Activated T-cell treated with anti-CD3 and anti-CD28 coated beads, Interleukin-2, amount 50 U/mL, for 48 hours (primary cell): ENCODE results near the gene JMJD7.

Experiments
- DNase-seq, 2 experiments: peaks; one replicate each; pipeline ENCODE4 v3.0.0-alpha.2; 2020

The JMJD7 gene

DNA sequence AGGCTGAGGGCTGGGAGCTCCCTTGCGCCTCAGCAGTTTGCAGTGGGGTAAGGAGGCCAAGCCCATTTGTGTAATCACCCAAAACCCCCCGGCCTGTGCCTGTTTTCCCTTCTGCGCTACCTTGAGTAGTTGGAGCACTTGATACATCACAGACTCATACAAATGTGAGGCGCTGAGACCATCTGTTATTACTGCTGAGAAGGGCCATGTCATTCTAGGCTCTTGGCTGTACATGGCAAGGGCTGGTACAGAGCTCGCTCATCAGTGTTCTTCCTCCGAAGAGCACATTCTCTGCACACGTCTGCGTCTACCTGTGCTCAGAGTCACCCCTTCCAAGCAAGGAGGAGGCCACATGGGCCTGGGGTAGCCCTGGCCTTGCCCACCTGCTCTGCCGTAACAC lies 20.1 kb downstream of the JMJD7 start:
- DNase-seq = no peak

DNA sequence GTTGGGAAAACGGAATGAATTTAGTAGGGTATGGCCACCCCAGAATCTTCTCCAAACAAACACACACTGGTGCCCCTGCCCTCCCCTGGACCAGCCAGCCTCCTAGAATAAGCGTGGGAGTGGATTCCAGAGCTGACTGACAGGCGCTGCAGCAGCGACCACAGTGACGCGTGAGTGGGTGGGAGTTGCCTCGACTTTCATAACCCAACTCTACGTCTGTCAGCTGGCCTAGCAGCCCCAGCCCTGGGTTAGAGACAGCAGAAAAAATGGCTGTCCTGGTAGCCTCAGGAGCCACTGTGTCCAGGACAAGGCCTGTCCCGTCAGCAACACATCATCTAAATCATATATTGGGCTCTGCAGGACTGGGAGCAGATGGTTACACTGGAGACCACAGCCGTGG lies 20.7 kb downstream of the JMJD7 start:
- DNase-seq = peak; percentile 70 to 79

DNA sequence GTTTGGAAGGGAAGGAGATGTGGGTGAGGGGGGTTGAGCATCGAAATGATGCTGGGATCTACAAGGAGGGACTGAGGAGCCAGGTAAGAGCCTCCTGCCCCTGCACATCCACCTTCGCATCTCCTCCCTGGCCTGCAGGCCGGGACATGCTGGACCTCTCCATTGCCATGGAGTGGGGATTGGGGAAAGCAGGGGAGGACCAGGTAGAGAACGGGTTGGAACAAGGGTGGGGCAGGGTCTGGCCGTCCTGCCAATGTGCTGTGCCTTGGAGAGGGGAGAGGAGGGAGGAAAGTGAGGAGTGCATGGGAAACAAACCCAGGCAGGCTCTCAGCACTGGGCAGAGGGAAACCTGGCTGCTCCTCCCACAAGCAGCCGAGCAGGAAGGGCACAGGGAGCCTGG lies 21.3 kb downstream of the JMJD7 start:
- no peak for DNase-seq

DNA sequence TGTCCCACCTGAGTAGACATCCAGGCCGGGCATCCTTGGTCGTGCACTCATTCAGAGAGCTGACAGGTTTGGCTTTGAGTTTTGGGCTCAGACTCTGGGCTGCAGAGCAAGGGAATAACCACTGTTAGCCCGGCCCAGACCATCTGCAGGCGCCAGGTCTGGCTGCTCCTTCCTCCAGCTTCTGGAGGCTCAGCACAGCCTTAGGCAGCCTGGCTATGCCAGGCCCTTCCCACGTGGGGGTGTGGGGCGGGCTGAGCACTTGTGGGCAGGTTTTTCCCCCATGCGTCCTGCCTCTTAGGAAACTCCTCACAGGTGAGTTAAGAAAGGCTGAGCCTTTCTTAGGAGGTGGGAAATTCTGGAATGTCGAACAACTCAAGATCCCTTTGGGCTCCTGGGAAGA lies 22.0 kb downstream of the JMJD7 start:
- DNase-seq = no peak

DNA sequence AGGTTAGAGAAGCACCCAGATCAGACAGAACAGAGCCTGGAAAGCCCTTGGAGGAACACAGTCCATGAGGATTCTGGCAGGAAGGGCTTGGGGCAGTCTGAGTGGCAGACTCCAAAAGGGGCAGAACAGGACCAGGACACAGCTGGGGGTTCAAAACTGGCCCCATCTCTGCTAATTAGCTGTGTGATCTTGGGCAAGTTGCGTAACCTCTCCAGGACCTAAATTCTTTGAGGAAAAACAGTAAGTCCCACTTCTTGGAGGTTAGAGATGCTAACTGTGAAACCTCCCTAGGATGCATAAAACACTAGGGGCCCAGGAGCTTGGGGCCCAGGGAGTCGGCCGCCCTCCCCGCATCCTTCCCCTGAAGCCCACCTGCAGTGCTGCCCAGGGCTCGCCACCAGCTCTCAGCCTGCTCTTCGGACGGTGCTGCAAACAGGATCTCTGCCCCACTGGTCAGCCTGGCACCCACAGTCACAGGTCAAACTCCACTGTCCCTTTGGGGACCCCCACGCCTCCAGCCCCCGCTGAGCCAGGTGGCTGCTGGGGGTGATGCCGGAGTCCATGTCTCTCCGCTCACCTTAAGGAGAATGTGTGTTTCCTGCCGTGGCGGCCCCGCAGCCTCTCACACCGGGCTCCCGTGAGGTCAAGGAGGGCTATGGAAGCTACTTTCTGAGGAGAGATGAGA lies 22.7 kb downstream of the JMJD7 start:
- DNase-seq = no peak

DNA sequence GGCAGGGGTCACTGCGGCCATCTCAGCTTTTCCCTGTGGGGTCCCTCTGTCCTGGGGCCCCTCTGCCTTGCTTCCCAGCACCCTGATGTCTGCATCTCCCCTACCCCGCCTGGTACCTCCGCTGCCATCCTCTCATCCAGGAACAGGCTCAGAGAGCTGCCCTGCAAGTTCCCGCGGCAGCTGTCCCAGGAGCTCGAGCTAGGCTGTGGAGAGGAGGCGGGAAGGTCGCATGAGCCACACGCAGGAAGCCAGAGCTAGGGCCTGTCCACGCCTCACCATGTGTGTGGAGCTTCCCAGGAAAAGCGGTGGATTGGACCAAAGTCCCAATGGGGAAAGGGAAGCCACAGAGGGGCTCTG lies 23.3 kb downstream of the JMJD7 start:
- DNase-seq = no peak

DNA sequence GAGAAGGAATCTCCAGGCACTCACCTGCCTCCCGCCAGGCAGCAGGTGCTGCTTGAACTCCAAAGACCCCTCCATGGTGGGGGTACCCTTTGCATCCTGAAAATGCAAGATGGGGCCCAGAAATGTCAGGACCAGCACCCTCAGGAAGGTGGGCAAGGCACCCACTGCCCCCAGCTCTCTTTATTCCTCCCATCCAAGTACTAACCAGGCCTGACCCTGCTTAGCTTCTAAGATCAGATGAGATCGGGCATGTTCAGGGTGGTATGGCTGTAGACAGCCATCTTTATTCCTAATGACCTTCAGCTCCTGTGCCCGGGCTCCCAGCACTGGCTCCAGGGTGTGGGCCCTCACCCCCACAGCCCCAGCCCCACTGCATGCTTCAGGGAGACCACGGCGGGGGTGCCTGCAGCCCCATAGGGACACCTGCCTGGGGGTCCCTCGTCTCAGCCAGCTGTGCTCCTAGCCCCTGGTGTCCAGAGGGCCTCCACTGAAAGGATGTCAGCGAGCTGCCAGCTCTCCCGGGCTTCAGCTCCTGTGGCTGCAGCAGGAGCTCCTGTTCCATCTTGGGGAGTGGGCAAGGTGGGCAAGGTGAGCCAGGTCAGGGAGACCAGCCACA lies 24.0 kb downstream of the JMJD7 start:
- no peak for DNase-seq

DNA sequence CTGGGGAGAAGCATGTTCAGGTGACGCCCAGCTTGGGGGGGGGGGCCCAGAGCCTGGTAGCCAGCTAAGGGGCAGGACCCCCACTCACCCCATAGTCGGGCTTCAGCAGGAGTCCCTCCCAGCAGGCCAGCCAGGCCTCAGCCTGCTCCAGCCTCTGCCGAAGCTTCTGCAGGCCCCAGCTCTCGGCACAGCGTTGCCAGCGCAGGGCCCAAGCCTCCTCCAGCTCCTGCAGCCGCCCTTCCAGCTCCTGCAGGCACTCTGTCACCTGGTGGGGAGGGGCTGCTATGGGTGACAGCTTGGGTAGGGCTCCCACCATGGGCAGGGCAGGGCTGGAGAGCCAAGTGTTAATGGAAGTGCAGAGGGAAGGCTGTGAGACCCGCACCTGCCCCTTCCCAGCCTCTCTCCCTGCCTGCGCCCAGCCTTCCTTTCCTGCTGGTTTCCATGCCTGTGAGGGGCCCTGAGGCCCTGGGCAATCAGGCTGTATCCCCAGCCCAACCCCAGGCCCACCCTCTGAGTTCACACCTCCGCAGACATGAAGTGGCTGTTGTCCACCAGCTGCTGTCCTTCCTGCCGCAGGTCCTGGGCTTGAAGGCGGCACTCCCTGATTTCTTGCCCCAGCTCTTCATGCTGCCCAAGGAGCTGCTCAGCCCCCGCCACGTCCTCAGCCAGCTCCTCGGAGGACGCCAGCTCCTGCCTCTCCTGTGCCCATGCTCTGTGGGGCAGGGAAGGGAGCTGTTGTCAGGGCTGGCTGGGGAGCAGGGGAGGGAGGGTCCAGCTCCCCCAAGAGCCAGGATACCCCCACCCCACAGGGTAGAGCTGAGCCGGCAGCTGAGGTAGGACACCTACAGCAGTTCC lies 25.1 kb downstream of the JMJD7 start:
- no peak for DNase-seq

DNA sequence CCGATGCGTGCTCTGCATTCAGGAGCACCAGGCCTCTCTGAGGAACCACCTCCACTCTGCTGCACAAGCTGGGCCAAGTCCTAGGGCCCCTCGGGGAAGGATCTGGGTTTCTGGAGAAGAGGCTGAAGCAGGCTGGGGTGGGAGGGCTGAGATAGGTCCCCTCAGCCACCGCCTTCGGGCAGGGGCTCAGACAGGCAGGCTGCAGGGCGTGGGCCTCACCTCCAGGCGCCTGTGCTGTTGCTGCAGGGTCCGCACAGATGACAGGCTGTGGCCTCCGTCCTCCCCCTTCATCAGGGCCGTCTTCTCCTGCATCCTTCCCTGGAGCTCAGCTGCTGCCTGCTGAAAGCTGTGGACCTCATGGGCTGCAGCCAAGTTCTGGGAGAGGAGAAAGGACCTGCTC lies 25.9 kb downstream of the JMJD7 start:
- no peak for DNase-seq

DNA sequence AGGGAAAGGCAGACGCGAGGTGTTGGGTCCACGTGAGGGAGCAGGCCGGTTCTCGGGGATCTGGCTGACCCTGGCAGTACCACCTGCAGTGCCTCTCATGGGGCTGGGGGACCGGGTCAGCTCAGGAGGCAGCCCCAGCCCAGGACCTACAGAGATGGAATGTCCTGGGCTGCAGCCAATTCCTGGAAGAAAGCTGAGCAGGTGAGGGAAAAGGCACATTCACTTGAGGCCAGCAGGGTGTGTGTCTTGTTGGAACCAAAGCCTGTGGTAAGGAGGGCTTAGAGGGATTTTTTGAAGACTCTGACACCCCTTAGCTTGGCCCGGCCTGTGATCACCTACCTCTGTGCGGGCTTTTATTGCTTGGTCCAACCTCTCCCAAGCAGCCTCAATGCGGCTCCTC lies 26.6 kb downstream of the JMJD7 start:
- DNase-seq = no peak

DNA sequence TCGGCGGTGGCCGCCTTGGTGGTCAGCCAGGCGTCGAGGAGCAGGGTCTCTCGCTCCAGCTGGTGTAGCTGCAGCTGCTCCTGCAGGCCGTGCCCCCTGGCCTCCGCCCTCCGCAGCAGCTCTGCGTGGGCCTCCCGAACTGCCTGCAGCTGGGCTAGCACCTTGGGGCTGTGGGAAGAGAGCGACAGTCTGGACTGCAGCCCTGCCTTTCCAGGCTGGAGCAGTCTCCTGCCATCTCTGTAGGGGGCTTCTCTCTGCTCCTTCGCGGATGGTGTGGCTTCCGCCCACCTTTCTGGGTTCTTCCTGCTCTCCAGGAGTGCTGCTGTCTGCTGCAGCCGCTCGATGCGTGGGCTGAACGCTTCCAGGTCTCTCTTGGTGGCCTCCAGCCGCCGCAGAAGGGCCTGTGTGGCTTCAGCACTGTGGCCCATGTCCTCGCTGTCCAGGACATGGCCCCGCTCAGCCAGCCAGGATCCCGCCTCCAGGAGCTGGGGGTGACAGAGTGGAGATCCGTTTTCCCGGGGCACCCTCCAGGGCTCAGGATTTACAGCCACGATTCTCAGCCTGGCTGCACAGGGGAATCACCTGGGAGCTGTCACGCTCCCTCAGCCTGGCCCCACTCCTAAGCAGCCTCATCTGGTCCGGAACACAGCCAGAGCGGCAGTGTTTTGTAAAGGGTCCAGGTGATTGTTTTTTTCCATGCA lies 27.5 kb downstream of the JMJD7 start:
- DNase-seq = no peak

DNA sequence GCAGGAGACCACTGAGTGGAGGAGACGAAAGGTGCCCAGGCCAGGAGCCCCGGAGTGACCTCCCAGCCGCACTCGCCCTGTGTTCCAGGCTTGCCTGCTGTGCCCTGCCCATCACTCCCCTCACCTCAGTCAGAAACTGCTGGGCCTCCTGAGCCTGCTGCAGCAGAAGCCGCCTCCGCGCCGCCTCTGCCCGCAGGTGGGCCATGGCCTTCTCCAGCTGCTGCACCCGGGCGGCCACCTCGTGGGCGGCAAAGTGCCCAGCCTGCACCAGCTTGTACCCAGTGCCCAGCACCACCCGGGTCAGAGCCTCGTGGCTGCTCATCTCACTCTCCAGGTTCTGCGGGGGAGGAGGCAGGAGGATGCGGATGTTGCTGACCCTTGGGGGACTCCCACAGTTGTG lies 28.4 kb downstream of the JMJD7 start:
- no peak for DNase-seq

DNA sequence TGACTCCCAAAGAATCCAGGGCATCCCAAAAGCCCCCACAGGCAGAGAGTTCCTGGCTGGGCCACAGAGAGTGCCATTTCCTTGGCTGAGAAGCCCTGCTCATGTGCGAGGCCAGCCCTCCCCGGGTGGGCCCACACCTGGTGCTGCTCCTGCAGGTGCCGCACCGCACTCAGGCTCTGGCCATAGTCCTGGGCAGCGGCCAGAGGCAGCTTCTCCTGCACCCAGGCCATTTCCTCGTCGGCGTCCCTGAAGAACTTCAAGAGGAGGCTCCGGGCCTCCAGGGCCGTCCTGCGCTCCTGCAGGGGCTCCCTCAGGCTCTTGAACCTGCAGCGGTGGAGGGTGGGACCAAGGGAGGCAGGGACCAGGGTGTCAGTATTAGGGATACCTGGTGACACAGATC lies 28.8 kb downstream of the JMJD7 start:
- DNase-seq = no peak

DNA sequence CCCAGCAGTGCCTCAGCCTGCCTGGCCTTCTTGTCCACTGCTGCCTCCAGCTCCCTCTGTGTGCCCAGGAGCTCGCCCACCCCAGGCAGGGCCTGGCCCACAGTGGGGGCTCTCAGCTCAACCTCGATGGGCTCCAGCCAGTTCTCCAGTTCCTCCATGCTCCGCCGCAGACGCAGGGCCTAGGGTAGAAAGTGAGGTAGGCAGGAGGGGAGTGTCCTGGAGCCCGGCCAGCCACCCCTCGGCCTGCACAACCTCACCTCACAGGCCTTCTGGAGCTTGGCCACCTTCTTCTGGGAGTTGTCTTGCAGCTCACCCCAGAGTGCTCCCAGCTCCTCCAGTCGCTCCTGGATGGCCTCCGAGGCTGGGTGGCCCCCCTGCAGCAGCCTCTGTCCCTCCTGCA lies 29.4 kb downstream of the JMJD7 start:
- no peak for DNase-seq

DNA sequence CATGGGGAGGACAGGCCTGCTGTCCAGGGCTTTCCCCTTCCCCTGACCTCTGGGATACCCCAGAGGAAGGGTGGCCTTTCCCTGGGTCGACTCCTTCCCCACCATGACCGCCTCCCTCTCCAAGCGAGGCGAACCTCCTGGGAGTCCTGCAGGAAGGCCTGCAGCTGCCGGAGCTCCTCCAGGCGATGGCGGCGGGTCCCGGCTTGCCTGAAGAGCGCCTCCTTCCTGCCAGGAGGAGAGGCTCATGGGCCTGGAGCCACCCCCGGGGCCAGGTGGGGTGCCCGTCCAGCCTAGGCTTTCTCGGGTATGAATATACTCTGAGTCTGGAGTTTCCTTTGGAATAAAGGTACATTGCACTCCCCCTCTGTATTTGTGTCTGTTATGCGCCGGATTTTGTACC lies 30.9 kb downstream of the JMJD7 start:
- DNase-seq = no peak

DNA sequence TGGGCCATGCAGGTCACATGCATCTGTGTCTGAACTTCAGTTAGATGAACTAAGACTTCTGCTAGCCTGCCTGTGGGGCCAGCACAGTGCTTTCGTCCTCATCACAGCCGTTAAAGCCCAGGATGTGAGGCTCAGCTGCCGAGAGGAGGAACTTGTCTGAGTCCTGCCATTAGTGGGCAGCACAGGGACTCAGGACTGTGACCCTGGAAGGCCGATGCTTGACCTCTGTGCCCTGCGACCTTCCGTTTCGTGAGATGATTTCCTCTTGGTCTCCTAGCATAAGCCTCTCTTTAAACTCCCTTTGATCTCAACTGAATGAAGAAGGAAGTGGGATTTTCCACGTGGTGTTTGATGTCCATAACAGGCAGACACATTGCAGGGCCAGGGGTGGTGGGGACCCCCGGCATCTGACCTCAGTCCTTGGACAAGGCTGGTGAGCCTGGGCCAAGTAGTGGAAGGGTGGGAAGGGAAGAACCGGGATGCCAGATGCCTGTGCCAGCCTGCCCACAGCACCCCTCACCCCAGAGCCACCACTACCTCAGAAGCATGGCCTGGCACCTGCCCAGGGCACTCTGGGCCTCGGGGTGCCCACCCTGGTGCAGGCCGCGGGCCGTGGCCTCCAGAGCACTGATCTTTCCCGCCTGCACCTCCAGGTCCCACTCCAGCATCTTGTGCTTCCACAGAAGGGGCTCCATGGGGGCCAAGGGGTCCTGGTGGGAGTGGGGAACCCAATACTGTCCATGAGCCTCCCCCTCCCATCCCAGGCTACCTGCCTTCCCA lies 32.3 kb downstream of the JMJD7 start:
- no peak for DNase-seq

DNA sequence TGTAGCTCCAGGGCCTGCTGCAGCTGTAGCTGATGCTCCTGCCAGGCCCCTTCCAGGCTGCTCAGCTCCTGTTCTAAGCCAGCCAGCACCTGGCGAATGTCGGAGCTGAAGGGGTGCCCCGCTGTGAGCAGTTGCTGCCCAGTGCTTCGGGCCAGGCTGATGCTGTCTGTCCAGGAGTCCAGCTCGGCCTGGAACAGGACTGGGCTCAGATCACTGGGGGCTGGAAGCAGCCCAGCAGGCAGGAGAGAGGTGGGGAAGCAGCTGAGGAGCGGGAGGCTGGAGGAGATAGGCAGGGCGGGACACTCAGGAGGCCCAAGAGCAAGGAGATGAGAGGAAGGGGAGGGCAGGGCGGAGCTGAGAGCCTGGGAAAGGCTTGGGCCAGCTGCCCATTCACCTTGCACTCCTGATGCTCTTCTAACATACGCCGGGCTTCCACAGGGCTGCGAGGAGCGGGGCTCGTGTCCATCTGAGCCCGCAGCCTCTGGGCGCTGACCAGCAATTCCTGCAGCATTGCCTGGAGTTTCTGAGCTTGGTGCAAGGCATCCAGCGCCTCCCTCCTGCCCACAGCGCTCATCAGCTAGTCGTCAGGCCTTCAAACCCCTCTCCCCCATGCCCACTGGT lies 34.0 kb downstream of the JMJD7 start:
- no peak for DNase-seq

DNA sequence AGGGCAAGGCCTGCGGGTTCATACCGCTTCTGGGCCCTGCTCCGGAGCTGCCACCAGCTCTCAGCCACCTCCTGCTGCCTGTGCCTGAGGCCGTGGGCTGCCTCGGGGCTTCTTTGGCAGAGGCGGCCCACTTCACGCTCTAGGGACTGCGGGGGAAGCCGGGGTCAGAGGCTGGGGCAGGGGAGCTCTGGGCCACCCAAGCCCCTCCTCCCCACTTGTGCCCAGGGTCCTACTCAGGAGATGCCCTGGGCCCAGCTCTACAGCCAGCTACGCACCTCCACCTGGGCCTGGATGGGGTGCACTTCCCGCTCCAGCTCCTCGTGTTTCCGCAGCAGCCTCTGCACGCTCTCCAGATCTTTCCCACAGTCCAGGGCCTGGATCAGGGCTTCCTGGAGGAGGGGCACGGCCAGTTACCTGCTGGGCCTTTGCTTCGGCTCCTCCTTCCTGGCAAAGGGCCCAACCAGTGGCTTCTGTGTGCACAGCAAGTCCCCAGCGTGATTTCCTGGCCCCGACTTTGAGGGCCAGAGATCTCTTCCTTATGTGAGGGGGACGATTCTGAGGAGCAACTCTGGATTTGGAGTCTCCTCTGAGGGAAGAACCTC lies 34.7 kb downstream of the JMJD7 start:
- no peak for DNase-seq

DNA sequence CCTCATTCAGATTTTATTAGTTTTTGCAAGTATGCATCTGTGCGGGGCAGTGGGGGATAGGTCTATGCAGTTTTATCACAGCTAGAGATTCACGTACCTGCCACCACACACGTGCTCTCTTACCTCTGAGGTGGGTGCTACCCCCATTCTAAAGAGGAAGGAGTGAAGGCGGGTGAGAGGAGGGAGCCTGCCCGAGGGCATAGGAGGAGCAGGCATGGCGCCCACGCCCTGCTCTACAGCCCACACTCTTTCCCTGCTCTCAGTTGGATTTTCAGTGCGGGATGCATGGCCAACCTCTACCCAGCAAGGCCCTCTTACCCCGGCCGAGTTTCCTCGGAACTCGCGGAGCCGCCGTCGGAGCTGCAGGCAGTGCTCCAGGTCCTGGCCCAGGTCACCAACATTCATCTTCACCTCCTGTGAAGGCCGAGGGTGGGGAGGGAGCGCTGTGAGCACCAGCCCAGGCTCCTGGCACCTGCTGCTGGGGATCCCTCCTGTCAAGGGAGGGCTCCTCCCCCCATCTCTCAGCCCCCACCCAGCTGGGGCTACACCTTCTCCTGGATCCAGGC lies 37.7 kb downstream of the JMJD7 start:
- no peak for DNase-seq

DNA sequence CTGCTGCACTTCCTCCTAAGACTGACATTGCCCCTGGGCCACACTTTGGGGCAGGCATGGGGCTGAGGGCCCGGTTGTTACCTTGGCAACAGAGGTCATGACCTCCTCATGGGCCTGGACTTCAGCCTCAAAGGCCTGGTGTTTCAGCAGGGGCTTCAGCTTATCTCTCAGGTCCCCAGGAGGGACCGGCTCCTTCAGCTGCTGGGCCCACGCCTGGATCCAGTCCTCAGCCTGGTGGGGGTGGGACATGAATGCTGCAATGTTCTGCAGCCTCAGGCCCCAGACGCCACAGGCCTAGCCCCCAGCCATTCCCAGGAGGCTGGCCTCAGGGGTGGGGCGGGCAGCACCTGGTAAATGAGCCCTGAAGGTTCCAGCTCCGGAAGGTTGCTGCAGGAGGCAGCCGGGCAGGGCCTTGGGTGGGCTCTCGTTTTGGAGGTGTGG lies 38.4 kb downstream of the JMJD7 start:
- no peak for DNase-seq

DNA sequence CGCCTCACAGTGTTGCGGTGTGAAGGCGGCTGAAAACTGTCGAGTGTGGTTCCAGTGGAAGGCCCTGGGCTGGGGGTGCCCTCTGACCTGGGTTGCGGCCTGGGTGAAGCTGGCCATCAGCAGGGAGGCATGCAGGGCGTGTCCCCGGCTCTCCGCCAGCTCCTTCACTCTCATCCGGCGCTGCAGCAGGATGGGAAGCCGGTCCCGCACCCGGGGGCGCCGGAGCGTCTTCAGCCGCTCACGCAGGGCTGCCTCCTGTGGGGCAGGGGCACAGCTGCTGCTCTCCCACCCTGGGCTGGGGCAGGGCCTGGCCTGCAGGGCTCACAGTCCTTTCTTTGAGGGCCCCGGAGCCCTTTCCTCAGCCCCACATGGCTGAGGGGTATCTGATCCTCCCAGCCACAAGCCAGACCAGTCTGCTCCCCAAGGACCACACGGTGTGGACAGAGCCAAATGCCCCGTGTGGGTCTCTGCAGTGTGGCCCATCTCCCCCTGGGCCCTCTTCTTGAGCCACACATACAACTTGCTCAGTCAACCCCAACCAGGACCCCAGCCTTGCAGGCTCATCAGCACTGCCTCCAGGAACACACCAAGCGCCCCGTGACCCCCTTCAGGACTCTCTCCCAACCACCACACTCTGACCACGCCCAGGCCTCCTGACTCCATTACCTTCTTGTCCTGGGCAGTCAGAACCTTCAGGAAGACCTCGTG lies 39.1 kb downstream of the JMJD7 start:
- no peak for DNase-seq
